SU-DHL-6 (cell line): ENCODE results near the gene XKR7.

Experiments
- EZH2phosphoT487 ChIP-seq: fragments of 200-600 bp; sonication (generic), shearing (Covaris generic); conservative IDR thresholded peaks from 2 replicates; pipeline ENCODE4 v1.6.1; 2018; ENCODE audit warnings: mild to moderate bottlenecking, antibody characterized with exemption, low read length, moderate library complexity, mixed read lengths
- TF ChIP-seq, protein P1 (sequence below): fragments of 200-600 bp; sonication (generic); IDR thresholded peaks from one replicate; pipeline ENCODE4 v1.5.1; 2017; ENCODE audit warnings: antibody characterized with exemption, mild to moderate bottlenecking, low read length, moderate library complexity; ENCODE audit not compliant: insufficient read depth, poor library complexity, severe bottlenecking

DNA sequence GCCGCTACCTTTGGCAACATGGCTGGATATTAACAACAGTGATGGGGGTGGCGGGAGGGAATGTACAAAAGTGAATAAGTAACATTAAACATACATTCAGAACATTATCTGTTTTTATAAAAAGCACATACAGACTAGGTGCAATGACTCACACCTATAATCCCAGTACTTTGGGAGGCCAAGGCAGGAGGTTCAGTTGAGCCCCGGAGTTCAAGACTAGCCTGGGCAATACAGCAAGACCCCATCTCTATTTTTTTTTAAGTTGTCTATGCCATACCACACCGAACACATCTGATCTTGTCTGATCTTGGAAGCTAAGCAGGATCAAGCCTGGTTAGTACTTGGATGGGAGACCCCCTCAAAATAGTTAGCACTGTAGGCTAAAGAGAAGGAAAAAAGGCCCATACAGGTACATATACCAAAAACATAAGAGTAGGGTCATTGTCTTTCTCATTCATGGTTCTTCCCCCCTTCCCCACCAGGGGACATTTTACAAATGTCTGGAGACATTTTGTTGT, 82.4 kb downstream of the XKR7 start:
- TF ChIP-seq, protein P1, sequence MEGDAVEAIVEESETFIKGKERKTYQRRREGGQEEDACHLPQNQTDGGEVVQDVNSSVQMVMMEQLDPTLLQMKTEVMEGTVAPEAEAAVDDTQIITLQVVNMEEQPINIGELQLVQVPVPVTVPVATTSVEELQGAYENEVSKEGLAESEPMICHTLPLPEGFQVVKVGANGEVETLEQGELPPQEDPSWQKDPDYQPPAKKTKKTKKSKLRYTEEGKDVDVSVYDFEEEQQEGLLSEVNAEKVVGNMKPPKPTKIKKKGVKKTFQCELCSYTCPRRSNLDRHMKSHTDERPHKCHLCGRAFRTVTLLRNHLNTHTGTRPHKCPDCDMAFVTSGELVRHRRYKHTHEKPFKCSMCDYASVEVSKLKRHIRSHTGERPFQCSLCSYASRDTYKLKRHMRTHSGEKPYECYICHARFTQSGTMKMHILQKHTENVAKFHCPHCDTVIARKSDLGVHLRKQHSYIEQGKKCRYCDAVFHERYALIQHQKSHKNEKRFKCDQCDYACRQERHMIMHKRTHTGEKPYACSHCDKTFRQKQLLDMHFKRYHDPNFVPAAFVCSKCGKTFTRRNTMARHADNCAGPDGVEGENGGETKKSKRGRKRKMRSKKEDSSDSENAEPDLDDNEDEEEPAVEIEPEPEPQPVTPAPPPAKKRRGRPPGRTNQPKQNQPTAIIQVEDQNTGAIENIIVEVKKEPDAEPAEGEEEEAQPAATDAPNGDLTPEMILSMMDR = no peak
- no peak for TF ChIP-seq EZH2phosphoT487
